Hematopoietic multipotent progenitor cell treated with erythropoietin and hydrocortisone succinate and interleukin-3 and kit ligand, for 4 days (in vitro differentiated cells): ENCODE results near the gene MCAT.

ENCODE experiments used
- DNase-seq: peaks from one replicate; pipeline ENCODE4 v3.0.0-alpha.2; 2015

MCAT gene

DNA sequence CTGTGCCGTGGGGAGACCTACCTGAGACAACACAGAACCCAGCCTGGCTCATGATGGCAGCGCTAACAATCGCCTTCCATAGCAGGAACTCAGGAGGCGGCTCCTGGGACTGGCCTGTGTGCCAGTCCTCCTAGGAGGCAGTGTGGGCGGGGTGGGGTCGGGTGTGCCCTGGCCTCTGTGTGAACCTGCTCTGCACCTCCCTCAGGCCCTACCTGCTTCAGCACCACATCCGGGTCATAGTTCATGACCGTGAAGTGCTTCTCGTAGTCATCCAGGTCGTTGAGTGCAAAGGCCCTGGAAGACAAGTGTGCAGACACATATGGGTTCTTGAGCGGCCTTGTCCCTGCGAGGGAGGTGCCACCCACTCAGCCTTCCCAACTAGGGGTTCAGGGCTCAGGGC is 28.4 kb upstream of the MCAT start:
- DNase-seq, result no peak

DNA sequence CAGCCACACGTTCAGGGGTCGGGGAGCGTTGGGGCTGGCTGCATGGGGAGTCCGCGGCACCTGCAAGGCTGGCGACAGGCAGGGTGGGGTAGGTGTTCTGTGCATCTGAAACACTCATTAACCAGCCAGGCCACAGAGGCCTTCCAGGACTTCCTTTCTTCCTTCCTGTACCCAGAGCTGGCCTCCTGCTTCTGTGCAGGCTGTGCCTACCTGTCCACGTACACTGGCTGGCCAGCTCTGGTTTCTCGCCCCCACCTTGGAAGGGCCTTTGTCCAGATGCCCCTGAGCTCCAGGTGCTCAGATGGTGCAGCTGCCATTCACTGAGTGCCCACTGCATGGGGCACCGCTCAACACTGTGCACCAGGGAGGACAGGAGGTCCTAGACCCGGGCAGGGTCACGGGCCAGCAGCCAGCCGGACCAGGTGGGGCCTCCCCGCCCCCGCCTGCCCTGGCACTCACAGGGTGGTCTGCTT is 27.9 kb upstream of the MCAT start:
- no peak for DNase-seq

DNA sequence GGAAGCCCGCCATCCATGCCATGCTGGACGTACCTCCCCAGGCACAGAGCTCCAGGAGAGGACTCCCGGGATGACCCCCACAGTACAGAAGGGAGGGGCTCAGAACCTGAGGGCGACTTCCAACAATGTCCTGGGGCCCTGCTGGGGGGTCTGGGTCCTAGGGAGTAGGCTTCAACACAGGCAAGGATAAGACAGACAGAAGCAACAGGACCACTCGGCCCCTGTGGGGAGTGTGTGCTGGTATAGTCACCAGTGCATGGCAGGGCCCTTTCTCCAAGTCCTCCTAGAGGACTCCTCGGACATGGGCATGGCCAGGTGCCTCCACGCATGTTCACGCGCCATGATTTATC is 26.9 kb upstream of the MCAT start:
- DNase-seq, result no peak

DNA sequence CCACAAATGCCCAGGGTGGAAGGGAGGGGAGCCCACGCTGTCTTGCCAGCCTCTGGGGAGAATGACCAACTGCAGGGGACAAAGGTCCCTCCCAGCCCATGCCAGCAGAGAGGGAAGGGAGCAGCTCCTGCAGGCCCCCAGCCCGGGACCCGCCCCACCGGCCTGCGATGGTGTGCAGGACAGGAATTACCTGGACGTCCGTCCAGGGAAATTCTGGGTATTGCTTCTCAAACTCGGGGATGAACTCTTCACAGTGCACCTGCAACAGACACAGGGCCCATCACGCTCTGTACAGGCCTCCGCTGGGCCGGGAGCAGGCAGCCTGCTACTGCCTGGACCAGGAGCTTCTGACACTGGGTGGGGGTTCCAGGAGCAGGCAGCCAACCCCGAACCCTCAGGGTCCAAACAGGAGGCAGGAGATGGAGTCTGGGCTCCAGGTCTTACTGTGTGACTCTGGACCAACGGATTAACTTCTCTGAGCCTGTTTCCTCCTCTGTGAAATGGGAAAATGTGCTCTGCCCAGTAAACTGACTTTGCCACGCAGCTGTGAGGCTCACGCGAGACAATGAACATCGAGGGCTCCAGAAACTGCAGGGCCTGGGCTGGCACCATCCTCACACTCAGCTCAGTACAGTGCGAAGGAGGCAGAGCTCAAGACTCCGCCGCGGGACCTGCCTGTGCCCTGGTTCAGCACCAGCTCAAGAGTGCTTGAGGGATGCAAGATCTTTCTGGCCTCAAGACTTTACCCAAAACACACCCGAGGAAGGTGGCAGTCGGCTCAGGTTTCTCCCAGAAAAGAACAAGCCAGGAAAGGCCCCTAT is 26.3 kb upstream of the MCAT start:
- no peak for DNase-seq

DNA sequence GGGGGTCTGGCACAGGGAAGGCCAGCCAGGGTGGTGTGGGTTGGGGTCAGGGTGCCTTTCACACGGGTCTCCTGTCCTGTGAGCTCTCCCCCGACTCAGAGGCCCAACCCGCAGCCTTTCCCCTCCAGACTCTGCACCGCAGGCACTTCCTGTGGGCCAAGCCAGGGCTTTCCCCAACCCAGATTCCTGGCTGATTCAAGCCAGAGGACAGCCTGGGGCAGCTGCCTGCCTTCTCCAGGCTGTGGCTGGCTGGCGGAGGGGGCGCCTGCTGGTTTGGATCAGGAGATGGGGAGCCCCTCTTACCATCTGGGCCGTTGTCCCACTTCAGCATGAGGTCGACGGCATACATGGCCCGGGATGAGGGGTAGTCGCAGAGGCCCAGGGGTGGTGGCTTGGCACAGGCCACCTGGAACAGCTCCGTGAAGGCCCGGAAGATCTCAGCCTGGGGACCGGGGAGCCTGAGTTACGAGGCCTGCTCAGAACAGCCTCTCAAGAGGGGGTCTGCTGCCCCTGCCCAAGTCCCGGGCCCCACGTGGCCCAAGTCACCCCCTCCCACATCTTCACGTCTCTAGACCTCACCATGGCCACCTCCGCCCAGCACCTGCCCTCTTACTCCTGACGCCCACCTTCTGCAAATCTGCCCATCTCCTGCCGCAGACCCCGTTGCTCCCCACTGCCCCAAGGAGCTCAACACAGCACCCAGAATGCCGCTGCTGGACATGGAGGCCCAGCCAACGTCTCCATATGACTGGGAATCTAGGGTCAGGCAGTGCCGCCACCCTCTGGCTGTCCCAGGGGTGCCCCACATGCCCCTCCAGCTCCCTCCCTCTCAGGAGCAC is 25.5 kb upstream of the MCAT start:
- DNase-seq, result no peak

DNA sequence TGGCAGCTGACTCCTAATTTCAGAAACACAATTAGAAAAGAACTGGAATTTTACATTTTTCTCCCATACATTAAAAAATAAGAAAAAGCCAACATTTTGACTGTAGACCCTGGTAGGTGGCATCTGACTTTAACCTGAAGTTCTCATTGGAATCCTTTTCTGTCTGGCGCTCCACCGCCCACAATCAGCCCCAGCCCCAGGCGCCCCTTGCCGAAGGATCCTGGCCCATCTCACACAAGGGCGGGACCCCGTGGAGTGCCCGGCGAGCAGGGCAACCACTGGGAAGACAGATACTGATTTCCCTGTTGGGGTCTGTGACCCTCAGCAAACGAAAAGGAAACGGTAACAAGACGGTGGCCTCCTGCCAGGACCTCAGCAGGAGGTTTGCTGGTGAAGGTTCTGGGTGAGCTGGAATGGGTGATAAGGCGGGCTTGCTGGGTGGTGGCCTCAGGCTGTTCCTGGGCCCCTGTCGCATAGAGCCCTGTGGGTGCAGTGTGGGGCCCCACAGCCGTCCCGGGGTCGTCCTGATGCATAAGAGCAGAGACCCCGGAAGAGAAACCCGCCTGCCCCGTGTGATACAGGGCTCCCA is 23.9 kb upstream of the MCAT start:
- peak; percentile 73 for DNase-seq

DNA sequence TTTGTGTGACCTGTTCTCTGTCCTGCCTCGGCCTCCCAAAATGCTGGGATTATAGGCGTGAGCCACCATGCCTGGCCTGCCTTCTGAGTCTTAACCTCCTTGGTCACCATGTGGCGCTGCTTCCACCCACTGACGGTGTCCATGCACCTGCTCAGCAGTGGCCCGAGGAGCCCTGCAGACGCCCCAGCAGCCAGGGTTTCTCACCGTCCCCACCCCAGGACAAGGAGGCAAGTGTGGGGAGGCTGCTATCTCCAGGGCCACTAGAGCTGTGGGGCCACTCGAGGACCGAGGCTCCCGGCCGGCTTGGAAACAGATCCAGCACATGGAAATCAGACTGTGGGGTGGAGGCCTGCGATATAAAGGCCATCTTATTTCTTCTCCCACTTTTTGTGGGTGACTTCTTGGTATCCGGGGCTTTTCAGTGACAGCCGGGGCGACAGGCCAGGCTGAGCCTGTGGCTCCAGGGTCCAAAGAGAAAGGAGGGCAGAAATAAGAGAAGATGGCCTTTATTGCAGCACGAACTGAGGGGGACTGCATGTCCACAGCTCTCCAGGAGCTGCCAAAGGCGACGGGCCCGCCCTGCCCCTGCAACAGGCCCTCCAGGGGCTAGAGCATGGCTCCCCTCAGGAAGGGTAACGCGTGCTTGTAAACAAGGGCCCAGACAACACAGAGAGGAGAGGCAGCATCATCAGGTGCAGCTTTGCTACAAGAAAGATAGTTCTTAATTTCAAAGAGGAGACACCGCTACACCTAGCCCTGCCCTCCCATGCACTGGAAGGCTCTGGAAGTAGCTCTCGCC is 23.1 kb upstream of the MCAT start:
- no peak for DNase-seq

DNA sequence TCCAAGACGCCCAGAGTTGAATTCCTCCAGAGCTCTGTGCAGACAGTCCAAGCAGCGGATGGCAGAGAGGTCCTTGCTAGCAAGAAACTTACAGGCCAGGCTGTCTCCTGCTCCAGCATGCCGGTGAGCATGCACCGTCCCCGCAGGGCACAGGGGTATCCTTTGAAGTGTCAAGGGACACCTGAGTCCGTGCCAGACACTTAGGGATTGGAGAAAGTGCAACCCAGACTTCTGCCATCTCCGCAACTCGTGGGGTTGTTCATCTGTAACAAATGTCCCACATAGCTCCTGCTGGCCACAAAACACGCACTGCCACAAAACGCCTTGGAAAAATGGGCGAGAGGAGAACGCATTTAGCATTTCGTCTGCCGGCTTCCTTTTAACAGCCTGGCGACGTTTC is 21.4 kb upstream of the MCAT start:
- no peak for DNase-seq

DNA sequence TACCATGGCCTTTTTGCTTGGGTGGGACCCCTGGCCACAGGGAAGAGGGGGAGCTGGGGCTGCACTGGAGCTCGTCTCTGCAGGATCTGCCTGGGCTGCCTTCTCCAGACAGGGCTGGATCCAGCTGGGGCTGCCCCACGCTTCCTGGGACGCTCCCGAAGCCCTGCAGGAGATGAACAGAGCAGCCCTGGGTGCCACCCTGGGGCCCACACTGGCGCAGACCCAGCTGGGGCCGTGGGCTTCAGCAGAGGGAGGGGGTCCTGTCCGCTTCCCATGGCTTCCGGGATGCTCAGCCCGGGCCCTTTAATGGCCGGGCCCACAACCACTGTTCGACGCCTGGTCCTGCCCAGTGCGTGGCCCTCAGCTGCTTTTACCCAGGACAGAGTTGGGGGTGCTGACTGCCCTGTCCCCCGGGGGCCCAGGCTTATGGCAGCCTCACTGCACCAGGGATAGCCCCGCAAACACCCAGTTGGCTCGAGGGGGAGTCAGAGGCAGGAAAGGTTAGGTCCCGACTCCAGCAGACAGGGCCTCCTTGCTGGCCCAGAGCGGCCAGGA is 20.1 kb upstream of the MCAT start:
- no peak for DNase-seq

DNA sequence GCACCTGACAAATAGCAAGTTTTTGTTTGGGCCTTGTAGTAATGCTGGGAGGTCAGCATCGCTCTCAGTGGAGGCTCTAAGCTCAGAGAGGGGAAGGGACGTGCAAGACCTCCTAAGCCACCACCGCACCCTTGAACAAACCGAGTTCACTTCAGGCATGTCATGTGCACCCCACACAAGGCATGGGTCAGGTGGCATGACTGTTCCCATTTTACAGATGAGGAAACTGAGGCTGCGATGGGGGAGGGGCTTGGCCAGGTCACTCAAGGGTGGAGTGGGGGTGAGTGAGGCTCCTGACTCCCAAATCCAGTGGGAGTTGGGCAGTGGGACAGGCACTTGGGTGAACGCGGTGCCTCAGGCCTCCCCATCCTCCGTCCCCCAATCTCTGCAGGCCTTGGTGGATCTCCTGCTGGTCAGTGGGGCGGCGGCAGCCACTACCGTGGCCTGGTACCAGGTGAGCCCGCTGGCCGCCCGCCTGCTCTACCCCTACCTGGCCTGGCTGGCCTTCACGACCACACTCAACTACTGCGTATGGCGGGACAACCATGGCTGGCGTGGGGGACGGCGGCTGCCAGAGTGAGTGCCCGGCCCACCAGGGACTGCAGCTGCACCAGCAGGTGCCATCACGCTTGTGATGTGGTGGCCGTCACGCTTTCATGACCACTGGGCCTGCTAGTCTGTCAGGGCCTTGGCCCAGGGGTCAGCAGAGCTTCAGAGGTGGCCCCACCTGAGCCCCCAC is 19.4 kb upstream of the MCAT start:
- DNase-seq, result no peak

DNA sequence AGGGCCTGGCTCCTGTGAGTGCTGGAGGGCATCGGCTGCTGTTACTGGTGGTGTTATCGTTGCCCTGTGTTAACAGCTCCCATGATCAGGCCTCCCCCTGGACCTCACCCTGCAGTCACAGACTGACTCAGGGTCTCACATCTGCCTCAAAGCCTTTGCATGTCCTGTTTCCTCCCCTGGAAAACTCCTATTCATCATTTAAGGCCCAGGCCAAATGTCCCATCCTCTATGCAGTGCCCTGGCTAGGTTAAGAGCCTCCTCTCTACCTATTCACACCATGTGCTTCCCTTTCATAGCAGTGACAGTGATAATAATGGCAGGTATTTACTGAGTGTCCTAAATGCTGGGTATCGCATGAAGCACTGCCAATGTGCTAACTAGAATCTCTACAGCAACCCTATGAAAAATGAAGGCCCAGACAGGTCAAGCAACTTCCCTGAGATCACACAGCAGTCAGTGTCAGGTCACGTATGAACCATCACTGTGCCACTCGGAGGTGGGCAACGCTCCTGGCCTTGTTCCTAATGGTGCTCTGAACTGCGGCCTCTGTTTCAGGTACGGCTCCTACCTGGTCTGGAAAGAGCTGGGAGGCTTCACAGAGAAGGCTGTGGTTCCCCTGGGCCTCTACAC is 17.4 kb upstream of the MCAT start:
- no peak for DNase-seq

DNA sequence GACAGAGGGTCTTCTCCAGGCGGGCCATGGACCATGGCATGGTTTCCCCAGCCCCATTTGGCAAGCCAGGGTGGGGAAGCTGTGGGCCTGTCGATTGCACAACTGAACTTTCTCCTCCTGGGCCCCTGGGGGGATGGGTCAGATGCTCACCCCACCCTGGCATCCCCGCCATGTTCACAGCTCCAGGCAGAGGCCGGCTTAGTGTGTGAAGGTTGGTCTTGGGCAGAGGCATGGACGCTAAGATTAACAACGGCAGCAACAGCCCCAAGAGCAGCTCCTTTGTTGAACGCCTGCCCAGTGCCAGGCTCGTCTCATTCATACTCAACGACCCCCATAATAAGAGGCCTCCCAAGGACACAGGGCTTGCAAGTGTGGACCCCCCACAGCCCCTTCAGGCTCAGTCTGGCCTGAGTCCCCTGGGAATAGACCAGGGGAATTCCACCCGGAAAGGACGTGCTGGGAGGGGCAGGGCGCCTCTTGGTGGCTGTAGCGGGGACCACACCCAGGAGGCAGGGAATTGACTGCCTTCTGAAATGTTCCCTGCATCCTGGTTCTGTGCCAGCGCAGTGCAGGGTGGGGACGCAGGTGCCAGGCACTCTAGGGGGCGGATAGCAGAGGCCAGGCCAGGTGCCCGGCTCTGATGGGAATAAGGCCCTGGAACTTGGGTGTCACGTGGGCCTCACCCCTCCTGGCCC is 16.4 kb upstream of the MCAT start:
- DNase-seq, result no peak

DNA sequence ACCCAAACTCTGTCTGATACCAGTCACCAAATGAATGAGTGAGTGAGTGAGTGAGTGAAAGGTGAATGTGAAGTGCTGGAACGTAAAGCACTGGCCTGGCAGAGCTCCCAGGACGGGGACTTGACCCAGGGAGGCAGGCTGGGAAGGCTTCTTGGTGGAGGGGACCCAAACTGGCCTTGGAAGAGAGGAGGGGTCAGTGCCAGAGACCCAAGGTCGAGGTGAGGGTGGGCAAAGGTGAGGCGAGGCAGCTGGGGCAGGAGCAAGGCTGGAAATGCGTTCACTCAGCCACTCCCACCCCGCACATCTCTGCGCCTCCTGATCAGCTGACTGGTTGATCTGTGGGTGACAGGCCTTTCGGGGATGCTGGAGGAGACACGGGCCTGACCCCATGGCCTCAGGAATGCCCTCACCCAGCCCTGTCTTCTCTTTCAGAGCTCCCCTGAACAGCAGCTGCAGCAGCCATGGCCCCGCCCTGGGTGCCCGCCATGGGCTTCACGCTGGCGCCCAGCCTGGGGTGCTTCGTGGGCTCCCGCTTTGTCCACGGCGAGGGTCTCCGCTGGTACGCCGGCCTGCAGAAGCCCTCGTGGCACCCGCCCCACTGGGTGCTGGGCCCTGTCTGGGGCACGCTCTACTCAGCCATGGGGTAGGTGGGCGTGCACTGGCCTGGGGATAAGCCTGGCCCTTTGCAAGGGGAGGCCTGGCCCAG is 15.7 kb upstream of the MCAT start:
- DNase-seq, result no peak

DNA sequence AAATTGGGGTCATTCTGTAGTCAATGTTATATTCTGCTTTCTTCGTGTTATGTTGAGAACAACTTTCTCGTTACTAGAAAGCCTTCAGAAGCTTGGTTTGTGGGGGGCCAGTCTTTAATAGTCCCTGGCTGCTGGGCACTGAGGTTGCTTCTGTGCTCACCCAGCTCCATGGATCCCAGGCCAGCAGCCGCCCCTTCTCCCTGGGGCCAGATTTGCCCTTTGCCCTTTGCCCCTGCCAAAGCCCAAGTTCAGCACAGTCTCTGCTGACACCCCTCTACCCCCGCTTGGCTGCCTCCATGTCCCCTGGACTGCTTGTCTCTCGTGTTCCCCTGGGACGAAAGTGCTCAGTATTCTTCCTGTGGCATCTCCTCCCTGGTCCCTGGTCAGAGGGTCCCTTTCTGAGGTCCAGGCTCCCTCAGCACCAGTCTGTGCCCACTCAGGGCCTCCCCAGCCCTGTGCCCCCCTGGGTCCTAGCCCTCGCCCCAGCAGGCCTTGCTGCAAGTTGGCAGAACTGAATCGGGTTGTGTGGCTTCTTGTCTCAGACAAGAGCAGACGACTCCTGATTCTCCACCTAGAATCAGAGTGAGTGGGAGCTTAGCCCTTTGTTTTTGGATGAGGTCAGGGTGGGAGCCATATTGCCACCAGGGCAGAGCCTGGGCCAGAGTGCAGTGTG is 14.8 kb upstream of the MCAT start:
- no peak for DNase-seq

DNA sequence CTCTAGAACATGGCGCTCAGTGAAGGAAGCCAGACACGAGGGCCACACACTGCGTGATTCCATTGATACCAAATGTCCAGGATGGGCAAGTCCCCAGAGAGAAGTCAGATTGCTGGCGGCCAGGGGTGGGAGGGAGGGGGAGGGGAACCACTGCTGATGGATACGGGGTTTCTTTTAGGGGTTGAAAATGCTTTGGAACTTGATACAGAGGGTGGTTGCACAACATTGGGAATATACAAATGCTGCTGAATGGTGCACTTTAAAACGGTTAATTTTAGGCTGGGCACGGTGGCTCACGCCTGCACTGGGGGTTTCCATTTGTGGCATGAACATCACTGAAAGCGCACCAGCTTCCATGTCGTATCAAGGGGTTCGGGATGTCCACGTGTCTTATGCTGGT is 13.2 kb upstream of the MCAT start:
- DNase-seq, result no peak

DNA sequence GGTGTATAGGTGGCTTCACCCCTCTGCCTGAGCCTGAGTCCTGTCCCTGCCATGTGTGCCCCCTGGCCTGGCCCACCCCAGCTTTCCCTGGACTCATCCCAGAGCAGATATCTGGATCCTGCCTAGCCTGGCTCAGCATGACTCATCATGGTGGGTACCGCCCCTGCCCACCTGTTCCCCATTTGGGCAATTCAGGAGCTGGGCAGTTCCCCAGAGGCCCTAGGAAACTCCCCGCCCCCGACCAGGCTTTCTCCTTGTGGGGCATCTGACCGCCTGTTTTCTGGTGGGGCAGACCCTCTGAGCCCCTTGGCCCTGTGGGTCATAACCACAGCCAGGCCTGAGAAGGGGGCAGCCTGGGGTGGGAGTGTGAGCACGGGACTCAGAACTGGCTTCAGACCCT is 12.6 kb upstream of the MCAT start:
- DNase-seq, result no peak

DNA sequence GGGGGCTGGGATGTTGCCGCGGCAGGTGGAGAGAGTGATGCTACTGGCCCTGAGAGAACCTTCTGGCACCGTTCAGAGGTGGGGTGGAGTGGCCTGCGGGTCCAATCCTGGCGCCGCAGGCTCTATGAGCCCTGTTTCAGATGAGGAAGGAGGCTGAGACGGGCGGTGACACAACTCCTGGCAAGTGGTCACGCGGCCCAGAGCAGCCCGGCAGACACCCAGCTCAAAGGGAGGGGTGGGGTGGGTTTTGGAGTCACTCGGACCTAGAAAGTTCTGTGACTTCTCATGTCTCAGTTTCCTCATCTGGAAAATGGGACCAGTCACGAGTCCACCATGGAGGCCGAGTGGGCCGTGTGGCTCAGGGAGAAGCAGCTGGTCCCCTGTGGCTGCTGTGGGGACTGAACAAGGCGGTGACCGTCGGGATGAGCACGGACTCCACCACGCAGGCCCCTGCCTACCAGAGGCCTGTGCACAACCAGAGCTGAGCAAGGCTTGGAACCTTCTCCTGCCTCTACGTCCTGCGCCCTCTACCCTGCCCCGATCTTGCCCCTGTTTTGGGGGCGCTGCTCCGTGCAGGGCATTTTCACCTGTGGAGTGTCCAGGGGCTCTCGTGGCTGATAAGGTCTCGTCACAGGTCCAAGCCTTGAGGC is 11.8 kb upstream of the MCAT start:
- no peak for DNase-seq

DNA sequence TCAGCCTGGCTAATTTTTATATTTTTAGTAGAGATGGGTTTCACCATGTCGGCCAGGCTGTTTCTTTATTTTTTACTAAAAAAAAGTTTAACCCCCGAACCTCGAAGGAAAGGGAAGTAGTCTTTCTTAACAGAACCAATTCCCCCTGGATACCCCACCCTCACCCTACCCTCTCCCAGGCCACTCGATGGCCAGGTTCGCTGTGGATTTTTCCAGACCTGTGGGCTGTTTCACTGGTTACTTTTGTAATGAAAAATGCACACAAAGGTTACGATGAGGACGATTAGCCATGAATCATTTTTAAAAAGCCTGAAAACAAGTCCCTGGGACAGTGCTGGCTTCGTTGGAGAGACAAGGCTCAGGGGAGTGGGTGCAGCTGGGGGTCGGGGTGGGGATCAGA is 10.7 kb upstream of the MCAT start:
- DNase-seq, result no peak
